ENCODE data around the gene CDC25B.

The CDC25B gene

GRCh38 chr20:3775457-3776108 lies 20.5 kb upstream of the CDC25B start:
- H3K27me3 ChIP-seq (ENCODE audit: insufficient read depth, poor library complexity, severe bottlenecking): no peaks in the 10 kb centered on the region
- no peak overlapping the region for H3K27ac ChIP-seq (ENCODE audit: poor library complexity, severe bottlenecking)
- no peak overlapping the region for H3K4me3 ChIP-seq (ENCODE audit: severe bottlenecking)
- H3K4me1 ChIP-seq (ENCODE audit: insufficient read depth, poor library complexity, severe bottlenecking): no peaks in the 10 kb centered on the region
- ATAC-seq (ENCODE audit: low read depth): no peak
- DNase-seq (ENCODE audit: low spot score): no peak
- H3K36me3 ChIP-seq (ENCODE audit: low read depth): no peaks in the 10 kb centered on the region
- no peaks in the 10 kb centered on the region for H3K9me3 ChIP-seq (ENCODE audit: severe bottlenecking)
- TF ChIP-seq CTCF (IDR thresholded peaks at IDR 0.05; ENCODE audit: poor library complexity, severe bottlenecking): no peak

GRCh38 chr20:3777381-3777715 lies 18.8 kb upstream of the CDC25B start:
- Histone ChIP-seq H3K9me3 (ENCODE audit: severe bottlenecking) (no peaks in the 10 kb centered on the region), H3K27me3 (ENCODE audit: insufficient read depth, poor library complexity, severe bottlenecking) (no peaks in the 10 kb centered on the region), H3K4me1 (ENCODE audit: insufficient read depth, poor library complexity, severe bottlenecking) (no peaks in the 10 kb centered on the region), H3K4me3 (ENCODE audit: severe bottlenecking) (peak overlapping the region; percentile 27), H3K36me3 (ENCODE audit: low read depth) (no peaks in the 10 kb centered on the region), H3K27ac (ENCODE audit: poor library complexity, severe bottlenecking) (no peak overlapping the region)
- peak; percentile 0; the same call in 1 of the 3 replicates for ATAC-seq (ENCODE audit: low read depth)
- TF ChIP-seq CTCF (IDR thresholded peaks at IDR 0.05; ENCODE audit: poor library complexity, severe bottlenecking): no peak
- no peak for DNase-seq (ENCODE audit: low spot score)

- ATAC-seq (ENCODE audit: low read depth): peak; percentile 71
- TF ChIP-seq CTCF (IDR thresholded peaks at IDR 0.05; ENCODE audit: poor library complexity, severe bottlenecking): peak; percentile 18
- H3K27ac ChIP-seq (ENCODE audit: poor library complexity, severe bottlenecking): no peak overlapping the region
- peak; percentile 77 for DNase-seq (ENCODE audit: low spot score)
- peak overlapping the region; percentile 27 for H3K4me3 ChIP-seq (ENCODE audit: severe bottlenecking)
- H3K36me3 ChIP-seq (ENCODE audit: low read depth): no peaks in the 10 kb centered on the region
- no peaks in the 10 kb centered on the region for H3K4me1 ChIP-seq (ENCODE audit: insufficient read depth, poor library complexity, severe bottlenecking)
- H3K9me3 ChIP-seq (ENCODE audit: severe bottlenecking): no peaks in the 10 kb centered on the region
- no peaks in the 10 kb centered on the region for H3K27me3 ChIP-seq (ENCODE audit: insufficient read depth, poor library complexity, severe bottlenecking)
Measured at GRCh38 chr20:3777716-3778629, 18.1 kb upstream of the CDC25B start.

GRCh38 chr20:3778976-3779375 lies 17.1 kb upstream of the CDC25B start:
- no peaks in the 10 kb centered on the region for H3K36me3 ChIP-seq (ENCODE audit: low read depth)
- DNase-seq (ENCODE audit: low spot score) (peak; percentile 43), ATAC-seq (ENCODE audit: low read depth) (no peak)
- H3K27me3 ChIP-seq (ENCODE audit: insufficient read depth, poor library complexity, severe bottlenecking): no peaks in the 10 kb centered on the region
- no peak for TF ChIP-seq CTCF (IDR thresholded peaks at IDR 0.05; ENCODE audit: poor library complexity, severe bottlenecking)
- no peaks in the 10 kb centered on the region for H3K4me1 ChIP-seq (ENCODE audit: insufficient read depth, poor library complexity, severe bottlenecking)
- H3K27ac ChIP-seq (ENCODE audit: poor library complexity, severe bottlenecking): no peak overlapping the region
- no peaks in the 10 kb centered on the region for H3K9me3 ChIP-seq (ENCODE audit: severe bottlenecking)
- H3K4me3 ChIP-seq (ENCODE audit: severe bottlenecking): no peak overlapping the region

All from RWPE2 (cell line).